GM19397 (cell line): Measurements from ENCODE around the gene NEURL1B.

ENCODE experiments used
- ATAC-seq: cut with Tn5 transposase; IDR thresholded peaks from one replicate; pipeline ENCODE4 v1.9.1; 2021; ENCODE audit warnings: mild to moderate bottlenecking, moderate library complexity; ENCODE audit not compliant: unreplicated experiment

Gene NEURL1B

GRCh38 chr5:172727551-172727950, 86.5 kb downstream of the NEURL1B start:
- no peak for ATAC-seq

GRCh38 chr5:172728481-172729241, 87.6 kb downstream of the NEURL1B start:
- no peak for ATAC-seq

GRCh38 chr5:172729588-172729987, 88.5 kb downstream of the NEURL1B start:
- ATAC-seq, result no peak

GRCh38 chr5:172730222-172730621, 89.2 kb downstream of the NEURL1B start:
- no peak for ATAC-seq

- ATAC-seq, result no peak
These were observed 90.1 kb downstream of the NEURL1B start for GRCh38 chr5:172730981-172731679.

- no peak for ATAC-seq
These were observed 90.6 kb downstream of the NEURL1B start for GRCh38 chr5:172731680-172732074.

- ATAC-seq, result no peak
These were observed 91.3 kb downstream of the NEURL1B start for GRCh38 chr5:172732201-172732865.

GRCh38 chr5:172733131-172733973, 92.3 kb downstream of the NEURL1B start:
- ATAC-seq, result no peak

GRCh38 chr5:172733974-172734346, 92.9 kb downstream of the NEURL1B start:
- no peak for ATAC-seq

GRCh38 chr5:172735141-172735831, 94.2 kb downstream of the NEURL1B start:
- ATAC-seq, result no peak

- no peak for ATAC-seq
These were observed 95.6 kb downstream of the NEURL1B start for GRCh38 chr5:172736508-172737135.

- no peak for ATAC-seq
These were observed 98.3 kb downstream of the NEURL1B start for GRCh38 chr5:172739375-172739774.

- no peak for ATAC-seq
These were observed 99.6 kb downstream of the NEURL1B start for GRCh38 chr5:172740428-172741205.
